ENCODE data around the gene MYG1. TPM values are rescaled to one million over a fixed set of nuclear protein-coding genes. Genes with fewer than 3 reads are reported as not detected.

The MYG1 gene
- total RNA-seq, 1 experiment from 2014 or later: 89.9 TPM

DNA sequence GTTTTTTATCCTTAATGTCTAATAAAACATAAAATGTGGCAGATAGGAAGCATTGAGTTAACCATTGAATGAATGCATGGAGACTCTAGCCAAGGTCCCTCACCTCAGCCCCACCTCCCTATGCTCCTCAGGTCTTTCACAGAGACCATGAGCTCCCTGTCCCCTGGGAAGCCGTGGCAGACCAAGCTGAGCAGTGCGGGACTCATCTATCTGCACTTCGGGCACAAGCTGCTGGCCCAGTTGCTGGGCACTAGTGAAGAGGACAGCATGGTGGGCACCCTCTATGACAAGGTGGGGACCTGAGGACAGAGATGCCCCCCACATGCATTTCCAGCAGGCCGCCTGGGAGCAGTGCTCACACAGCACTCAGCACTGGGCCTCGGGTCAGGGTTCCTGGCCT, 3.4 kb downstream of the MYG1 start:
- intact Hi-C loops (cut with micrococcal nuclease): no loop called here
- Histone ChIP-seq H3K79me2 (ENCODE audit: low read length) (peaks cover 38% of the 10 kb centered on the region), H4K20me1 (ENCODE audit: low read length) (no peaks in the 10 kb centered on the region), H3K9ac (ENCODE audit: low read length) (no peak overlapping the region), H3K27ac (ENCODE audit: low read length) (no peak overlapping the region), H3K27me3 (ENCODE audit: low read length) (no peaks in the 10 kb centered on the region), H3K9me2 (replicated peaks; ENCODE audit: low read length) (no peaks in the 10 kb centered on the region), H3K4me1 (ENCODE audit: insufficient read depth, low read length) (peaks cover 28% of the 10 kb centered on the region), H3K4me3 (ENCODE audit: low read length) (no peak overlapping the region), H3K36me3 (ENCODE audit: low read depth, low read length) (peaks cover 27% of the 10 kb centered on the region; the same call in 1 of the 2 replicates), H3K4me2 (ENCODE audit: low read length) (peak overlapping the region; percentile 6; the same call in 1 of the 2 replicates), H3F3A (ENCODE audit: low read length, unreplicated experiment) (peaks cover 4% of the 10 kb centered on the region), H2AFZ (ENCODE audit: low read length) (no peak overlapping the region), H3K9me3 (ENCODE audit: low read length) (no peaks in the 10 kb centered on the region)
- TF ChIP-seq EZH2phosphoT487 (IDR thresholded peaks at IDR 0.05; ENCODE audit: borderline replicate concordance, low read length): no peak
- TF ChIP-seq, protein P1, sequence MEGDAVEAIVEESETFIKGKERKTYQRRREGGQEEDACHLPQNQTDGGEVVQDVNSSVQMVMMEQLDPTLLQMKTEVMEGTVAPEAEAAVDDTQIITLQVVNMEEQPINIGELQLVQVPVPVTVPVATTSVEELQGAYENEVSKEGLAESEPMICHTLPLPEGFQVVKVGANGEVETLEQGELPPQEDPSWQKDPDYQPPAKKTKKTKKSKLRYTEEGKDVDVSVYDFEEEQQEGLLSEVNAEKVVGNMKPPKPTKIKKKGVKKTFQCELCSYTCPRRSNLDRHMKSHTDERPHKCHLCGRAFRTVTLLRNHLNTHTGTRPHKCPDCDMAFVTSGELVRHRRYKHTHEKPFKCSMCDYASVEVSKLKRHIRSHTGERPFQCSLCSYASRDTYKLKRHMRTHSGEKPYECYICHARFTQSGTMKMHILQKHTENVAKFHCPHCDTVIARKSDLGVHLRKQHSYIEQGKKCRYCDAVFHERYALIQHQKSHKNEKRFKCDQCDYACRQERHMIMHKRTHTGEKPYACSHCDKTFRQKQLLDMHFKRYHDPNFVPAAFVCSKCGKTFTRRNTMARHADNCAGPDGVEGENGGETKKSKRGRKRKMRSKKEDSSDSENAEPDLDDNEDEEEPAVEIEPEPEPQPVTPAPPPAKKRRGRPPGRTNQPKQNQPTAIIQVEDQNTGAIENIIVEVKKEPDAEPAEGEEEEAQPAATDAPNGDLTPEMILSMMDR (conservative IDR thresholded peaks at IDR 0.05; ENCODE audit: low read depth, low read length): no peak
- no peak for TF ChIP-seq EZH2 (IDR thresholded peaks at IDR 0.05; ENCODE audit: low read length, unreplicated experiment)
- POLR2A ChIA-PET (ENCODE audit: unreplicated experiment): interaction anchor here (0.8 kb wide), 1 partner anchor 18 kb away, joined by 3 read pairs; the partner anchor contains the start of gene AAAS
- no TSS peak for BruUV-seq (replicated peaks)
- DNase-seq (no peak), ATAC-seq (no peak)
- CTCF ChIA-PET: no interaction called here

DNA sequence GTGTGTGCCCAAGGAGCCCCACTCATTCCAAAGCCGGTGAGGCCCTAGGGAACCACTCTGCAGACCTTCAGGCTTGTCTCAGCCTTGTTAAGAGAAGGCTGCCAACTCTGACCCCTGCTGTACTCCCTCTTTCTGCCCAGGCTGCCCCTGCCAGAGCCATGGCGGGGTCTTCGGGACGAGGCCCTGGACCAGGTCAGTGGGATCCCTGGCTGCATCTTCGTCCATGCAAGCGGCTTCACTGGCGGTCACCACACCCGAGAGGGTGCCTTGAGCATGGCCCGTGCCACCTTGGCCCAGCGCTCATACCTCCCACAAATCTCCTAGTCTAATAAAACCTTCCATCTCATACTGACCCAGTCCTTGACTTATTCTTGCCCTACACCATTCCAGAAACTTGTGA, 7.3 kb downstream of the MYG1 start:
- Histone ChIP-seq H3K36me3 (ENCODE audit: low read depth, low read length) (peaks cover 20% of the 10 kb centered on the region; the same call in 1 of the 2 replicates), H3K4me2 (ENCODE audit: low read length) (no peak overlapping the region), H4K20me1 (ENCODE audit: low read length) (no peaks in the 10 kb centered on the region), H3K4me3 (ENCODE audit: low read length) (no peak overlapping the region), H3K79me2 (ENCODE audit: low read length) (peaks cover 14% of the 10 kb centered on the region), H3K4me1 (ENCODE audit: insufficient read depth, low read length) (no peaks in the 10 kb centered on the region), H3F3A (ENCODE audit: low read length, unreplicated experiment) (no peaks in the 10 kb centered on the region), H2AFZ (ENCODE audit: low read length) (no peak overlapping the region), H3K27ac (ENCODE audit: low read length) (no peak overlapping the region), H3K9me3 (ENCODE audit: low read length) (no peaks in the 10 kb centered on the region), H3K9ac (ENCODE audit: low read length) (no peak overlapping the region), H3K27me3 (ENCODE audit: low read length) (no peaks in the 10 kb centered on the region), H3K9me2 (replicated peaks; ENCODE audit: low read length) (no peaks in the 10 kb centered on the region)
- no peak for TF ChIP-seq EZH2 (IDR thresholded peaks at IDR 0.05; ENCODE audit: low read length, unreplicated experiment)
- no peak for TF ChIP-seq EZH2phosphoT487 (IDR thresholded peaks at IDR 0.05; ENCODE audit: borderline replicate concordance, low read length)
- TF ChIP-seq, protein P1 (conservative IDR thresholded peaks at IDR 0.05; ENCODE audit: low read depth, low read length): no peak
- DNase-seq: no peak
- no TSS peak for BruUV-seq (replicated peaks)
- ATAC-seq: no peak
- ChIA-PET POLR2A (ENCODE audit: unreplicated experiment) (no interaction called here), CTCF (no interaction called here)
- intact Hi-C loops (cut with micrococcal nuclease): no loop called here

DNA sequence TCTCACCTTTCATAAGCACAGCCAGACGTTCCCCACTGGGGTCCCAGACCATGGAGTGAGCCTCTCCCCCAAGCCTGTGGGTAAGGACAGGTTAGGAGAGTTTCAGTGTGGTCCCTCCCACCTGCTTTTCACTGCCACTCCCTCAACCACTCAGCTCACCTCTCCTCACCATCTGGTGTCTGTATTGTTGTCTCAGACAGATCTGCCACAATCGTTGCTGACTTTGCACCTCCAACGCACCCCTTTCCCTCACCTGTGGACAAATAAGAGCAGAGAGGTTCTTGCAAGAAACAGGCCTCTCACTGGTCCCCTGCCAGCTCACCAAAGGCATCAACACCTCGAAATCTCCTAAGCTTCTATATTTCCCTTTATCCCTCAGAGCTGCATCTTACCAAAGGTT, 8.8 kb downstream of the MYG1 start:
- intact Hi-C loops (cut with micrococcal nuclease): no loop called here
- POLR2A ChIA-PET (ENCODE audit: unreplicated experiment): no interaction called here
- BruUV-seq (replicated peaks): no TSS peak

More for the DNA sequence above, 8.8 kb downstream of the MYG1 start:
- Histone ChIP-seq H3K27me3 (ENCODE audit: low read length) (no peaks in the 10 kb centered on the region), H3K36me3 (ENCODE audit: low read depth, low read length) (peaks cover 18% of the 10 kb centered on the region; the same call in 1 of the 2 replicates), H3K4me3 (ENCODE audit: low read length) (no peak overlapping the region), H3K9me2 (replicated peaks; ENCODE audit: low read length) (no peaks in the 10 kb centered on the region), H3K9me3 (ENCODE audit: low read length) (no peaks in the 10 kb centered on the region), H3F3A (ENCODE audit: low read length, unreplicated experiment) (no peaks in the 10 kb centered on the region), H4K20me1 (ENCODE audit: low read length) (no peaks in the 10 kb centered on the region), H3K79me2 (ENCODE audit: low read length) (no peaks in the 10 kb centered on the region; the same call in 1 of the 2 replicates), H3K4me1 (ENCODE audit: insufficient read depth, low read length) (no peaks in the 10 kb centered on the region), H3K9ac (ENCODE audit: low read length) (no peak overlapping the region), H3K4me2 (ENCODE audit: low read length) (no peak overlapping the region), H3K27ac (ENCODE audit: low read length) (no peak overlapping the region), H2AFZ (ENCODE audit: low read length) (no peak overlapping the region)
- no peak for ATAC-seq
- CTCF ChIA-PET: no interaction called here
- TF ChIP-seq, protein P1 (conservative IDR thresholded peaks at IDR 0.05; ENCODE audit: low read depth, low read length): no peak
- TF ChIP-seq EZH2phosphoT487 (IDR thresholded peaks at IDR 0.05; ENCODE audit: borderline replicate concordance, low read length): no peak
- no peak for TF ChIP-seq EZH2 (IDR thresholded peaks at IDR 0.05; ENCODE audit: low read length, unreplicated experiment)
- DNase-seq: no peak

All from PC-3 (cell line).